Naive B cell (primary cell): ENCODE measurements around the gene DNM3. TPM values are rescaled to one million over a fixed set of nuclear protein-coding genes. Genes with fewer than 3 reads are reported as not detected.
A peak's percentile ranks its signal among the peaks of the same experiment; 100 is the strongest.

Experiments used
- ATAC-seq, 2 donors: fragments of 150-1000 bp; cut with Tn5 transposase; 2 replicates each; pipeline ENCODE4 v1.10.0; 2021; ENCODE audit warnings: low read depth in 2 of 2, mild to moderate bottlenecking in 2 of 2, moderate library complexity in 2 of 2
- DNase-seq: peaks from one replicate; pipeline ENCODE4 v3.0.0; 2022
- H3K27ac Mint-ChIP-seq, 6 donors: one replicate each; pipeline ENCODE4 v1.8.0; 2020 to 2022; ENCODE audit warnings: mild to moderate bottlenecking in 6 of 6, mixed read lengths in 6 of 6, moderate library complexity in 5 of 6, inconsistent platforms in 2 of 6
- H3K27me3 Mint-ChIP-seq, 3 donors: one replicate each; pipeline ENCODE4 v1.8.0; 2021 to 2022; ENCODE audit warnings: mixed read lengths in 3 of 3, mild to moderate bottlenecking in 1 of 3
- H3K36me3 Mint-ChIP-seq, 2 donors: one replicate each; pipeline ENCODE4 v1.8.0; 2020 to 2022; ENCODE audit warnings: mixed read lengths in 2 of 2, inconsistent platforms in 1 of 2, mild to moderate bottlenecking in 1 of 2
- H3K4me1 Mint-ChIP-seq, 3 donors: one replicate each; pipeline ENCODE4 v1.8.0; 2020 to 2022; ENCODE audit warnings: mixed read lengths in 3 of 3, inconsistent platforms in 1 of 3, mild to moderate bottlenecking in 1 of 3, moderate library complexity in 1 of 3
- H3K4me3 Mint-ChIP-seq, 8 donors: one replicate each; pipeline ENCODE4 v1.8.0; 2020 to 2022; ENCODE audit warnings: mild to moderate bottlenecking in 8 of 8, mixed read lengths in 8 of 8, moderate library complexity in 8 of 8, inconsistent platforms in 2 of 8
- H3K9me3 Mint-ChIP-seq, 7 donors: one replicate each; pipeline ENCODE4 v1.8.0; 2020 to 2022; ENCODE audit warnings: mixed read lengths in 7 of 7, mild to moderate bottlenecking in 5 of 7, inconsistent platforms in 2 of 7, moderate library complexity in 1 of 7
- polyA plus RNA-seq, 6 donors: library from polyadenylated mRNA; unstranded; fragments of 300-500 nt; fragmentation: Illumina TruSeq; gene quantifications; one replicate each; pipeline ENCODE4 v1.2.3, GENCODE V29; 2021; ENCODE audit warnings: low read depth in 6 of 6

DNM3 gene
- polyA plus RNA-seq, 6 donors from 2014 or later = 0.32 to 6.6 (median 0.57) TPM

DNA sequence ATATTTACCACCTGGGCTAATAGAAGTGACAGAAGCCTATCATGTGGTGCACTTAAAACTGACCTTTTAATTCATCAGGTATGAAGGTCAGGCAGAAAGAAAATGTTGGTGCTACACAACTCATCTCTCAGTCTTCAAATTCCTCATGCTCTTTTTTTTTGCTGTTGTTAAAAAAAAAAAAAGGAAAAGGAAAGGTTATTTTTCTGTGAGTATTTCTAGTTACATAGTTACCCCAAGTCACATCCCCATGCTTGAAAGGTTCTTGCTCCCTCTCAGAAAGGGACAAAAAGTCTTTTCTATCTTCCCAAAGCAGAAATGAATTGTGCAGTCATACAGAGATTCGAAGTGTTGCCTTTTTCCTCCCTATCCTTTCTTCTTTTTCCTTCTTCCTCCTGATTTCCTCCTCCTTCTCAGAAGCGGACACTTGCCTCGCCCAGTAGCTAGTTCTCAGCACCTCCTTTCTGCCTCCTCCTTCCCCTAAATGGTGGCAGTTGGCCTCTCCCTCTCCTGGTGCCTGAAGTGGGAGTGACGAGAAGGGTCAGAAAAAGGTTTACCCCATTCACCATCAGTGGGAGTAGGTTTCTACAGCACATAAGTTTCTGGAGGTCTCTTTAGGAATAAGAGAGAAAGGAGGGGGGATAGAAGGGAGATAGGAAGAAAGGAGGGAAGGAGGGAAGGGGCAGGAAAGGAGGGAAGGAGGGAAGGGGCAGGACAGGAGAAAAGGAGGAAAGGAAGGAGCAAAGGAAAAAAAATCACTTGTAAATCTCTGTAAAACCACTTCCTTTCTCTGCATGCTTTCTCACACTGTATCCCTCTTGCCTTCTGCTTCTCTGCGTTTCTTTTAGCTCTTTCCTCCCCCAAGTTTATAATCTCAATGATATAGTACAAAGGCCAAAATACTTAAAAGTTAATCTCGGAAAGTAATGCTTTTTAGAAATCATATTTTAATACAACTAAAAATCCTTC, 558.7 kb downstream of the DNM3 start:
- no peak for ATAC-seq
- H3K36me3 Mint-ChIP-seq = no peaks in the 10 kb centered on the region
- no peaks in the 10 kb centered on the region for H3K9me3 Mint-ChIP-seq
- no peaks in the 10 kb centered on the region for H3K27me3 Mint-ChIP-seq
- H3K4me1 Mint-ChIP-seq = peaks cover 21 to 30% (median 27%) of the 10 kb centered on the region in 3 donors
- H3K27ac Mint-ChIP-seq = peak overlapping the region in 5 of 6 donors; percentile 20 to 77 (median 65)
- peak overlapping the region in 7 of 8 donors; percentile 57 to 85 (median 69) for H3K4me3 Mint-ChIP-seq
- no peak for DNase-seq

- ATAC-seq (no peak), DNase-seq (no peak)
- H3K4me3 Mint-ChIP-seq = peak overlapping the region in 1 of 8 donors; percentile 57
- H3K27me3 Mint-ChIP-seq = no peaks in the 10 kb centered on the region
- H3K9me3 Mint-ChIP-seq = no peaks in the 10 kb centered on the region
- H3K27ac Mint-ChIP-seq = peak overlapping the region in 4 of 6 donors; percentile 2 to 66 (median 20)
- peaks cover 21 to 27% (median 25%) of the 10 kb centered on the region in 3 donors for H3K4me1 Mint-ChIP-seq
- H3K36me3 Mint-ChIP-seq = no peaks in the 10 kb centered on the region
Observed at GRCh38 chr1:172400722-172401105, 559.4 kb downstream of the DNM3 start.

GRCh38 chr1:172401477-172401876, 560.2 kb downstream of the DNM3 start:
- no peak overlapping the region for H3K4me3 Mint-ChIP-seq
- H3K27ac Mint-ChIP-seq = no peak overlapping the region
- H3K4me1 Mint-ChIP-seq = peaks cover 21 to 27% (median 25%) of the 10 kb centered on the region in 3 donors
- DNase-seq (no peak), ATAC-seq (no peak)
- no peaks in the 10 kb centered on the region for H3K9me3 Mint-ChIP-seq
- H3K27me3 Mint-ChIP-seq = no peaks in the 10 kb centered on the region
- H3K36me3 Mint-ChIP-seq = no peaks in the 10 kb centered on the region

DNA sequence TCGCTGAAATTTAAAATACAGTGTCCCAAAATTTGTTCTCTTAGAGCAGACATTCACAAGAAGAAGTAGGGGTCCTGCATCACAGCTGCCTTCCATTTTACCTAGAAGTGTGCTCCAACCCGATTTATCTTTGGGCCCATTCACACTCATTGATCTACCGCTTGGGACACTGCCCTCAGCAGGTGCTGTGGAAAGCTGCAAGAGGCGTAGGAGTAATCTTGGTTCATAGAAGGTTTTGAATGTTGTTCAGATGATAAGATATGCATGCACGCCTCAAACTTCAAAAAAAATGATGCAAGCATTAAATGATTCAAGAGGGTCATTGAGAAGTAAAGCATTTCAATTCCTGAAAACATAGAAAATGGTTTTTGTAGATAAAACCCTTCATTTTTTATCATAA, 560.6 kb downstream of the DNM3 start:
- Mint-ChIP-seq H3K4me3 (no peak overlapping the region), H3K4me1 (peaks cover 21 to 27% (median 25%) of the 10 kb centered on the region in 3 donors), H3K9me3 (no peaks in the 10 kb centered on the region), H3K36me3 (no peaks in the 10 kb centered on the region), H3K27me3 (no peaks in the 10 kb centered on the region), H3K27ac (no peak overlapping the region)
- DNase-seq (no peak), ATAC-seq (no peak)

- H3K27me3 Mint-ChIP-seq = no peaks in the 10 kb centered on the region
- H3K27ac Mint-ChIP-seq = no peak overlapping the region
- peaks cover 20 to 26% (median 22%) of the 10 kb centered on the region in 3 donors for H3K4me1 Mint-ChIP-seq
- DNase-seq (no peak), ATAC-seq (no peak)
- no peaks in the 10 kb centered on the region for H3K9me3 Mint-ChIP-seq
- no peak overlapping the region for H3K4me3 Mint-ChIP-seq
- H3K36me3 Mint-ChIP-seq = no peaks in the 10 kb centered on the region
Observed at GRCh38 chr1:172402878-172403569, 561.7 kb downstream of the DNM3 start.

DNA sequence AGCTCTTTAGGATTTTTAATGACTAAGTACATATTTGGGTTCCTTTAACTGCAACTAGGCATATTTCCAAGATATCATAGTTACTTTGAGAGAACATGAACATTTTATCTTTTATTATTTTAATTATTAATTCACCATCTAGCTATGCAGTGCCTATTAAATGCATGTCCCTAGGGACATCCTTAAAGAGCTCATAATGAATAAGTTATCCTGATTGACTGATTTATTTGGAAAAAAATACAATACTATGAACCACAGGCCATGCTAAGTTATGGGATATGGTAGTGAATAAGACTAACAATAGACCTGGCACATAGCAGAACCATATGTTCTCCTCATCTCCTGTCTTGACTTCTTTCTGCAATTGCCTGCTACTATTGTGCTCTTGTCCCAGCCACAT, 562.8 kb downstream of the DNM3 start:
- H3K27ac Mint-ChIP-seq = no peak overlapping the region

DNA sequence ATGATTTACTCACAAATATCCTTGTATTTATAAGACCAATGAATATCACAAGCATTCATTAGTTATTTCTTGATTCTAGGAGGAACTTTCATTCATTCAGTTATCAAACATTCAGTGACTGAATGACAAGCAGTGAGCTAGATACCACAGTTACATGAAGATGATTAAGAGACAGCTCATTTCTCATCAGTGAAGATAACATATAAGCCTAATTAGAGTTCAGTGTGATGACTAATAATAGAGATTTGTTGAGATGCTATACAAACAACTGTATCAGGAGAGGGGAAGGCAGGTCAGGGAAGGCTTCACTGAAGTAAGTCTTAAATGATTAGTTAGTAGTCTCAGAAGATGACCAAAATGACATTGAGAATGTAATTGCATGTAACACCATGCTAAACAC, 564.6 kb downstream of the DNM3 start:
- no peaks in the 10 kb centered on the region for H3K9me3 Mint-ChIP-seq
- H3K4me1 Mint-ChIP-seq = no peaks in the 10 kb centered on the region
- H3K27me3 Mint-ChIP-seq = no peaks in the 10 kb centered on the region
- ATAC-seq (no peak), DNase-seq (no peak)
- H3K36me3 Mint-ChIP-seq = no peaks in the 10 kb centered on the region
- H3K4me3 Mint-ChIP-seq = no peak overlapping the region
- peak overlapping the region in 1 of 6 donors; percentile 3 for H3K27ac Mint-ChIP-seq

More for the DNA sequence above, 562.8 kb downstream of the DNM3 start:
- Mint-ChIP-seq H3K36me3 (no peaks in the 10 kb centered on the region), H3K27me3 (no peaks in the 10 kb centered on the region), H3K4me1 (peaks cover 9 to 16% (median 11%) of the 10 kb centered on the region in 3 donors), H3K4me3 (no peak overlapping the region), H3K9me3 (no peaks in the 10 kb centered on the region)
- ATAC-seq (no peak), DNase-seq (no peak)

DNA sequence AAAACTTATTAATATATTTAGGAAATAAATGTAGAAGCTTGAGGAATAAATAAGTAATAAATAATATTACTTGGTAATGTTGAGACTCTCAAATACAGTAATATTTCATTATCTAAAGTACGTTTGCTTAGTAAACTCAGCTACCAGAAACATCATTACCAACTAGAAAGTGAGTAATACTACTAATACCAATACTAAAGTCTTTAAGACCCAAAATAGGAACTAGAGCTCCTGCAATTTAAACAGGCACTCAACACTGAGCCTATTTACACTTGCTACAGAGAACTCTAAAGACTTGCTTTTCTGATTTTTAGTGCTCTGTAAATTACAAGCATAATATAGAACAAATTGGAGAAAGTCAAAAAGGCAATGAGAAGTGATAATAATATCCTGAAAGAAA, 565.7 kb downstream of the DNM3 start:
- Mint-ChIP-seq H3K4me1 (no peaks in the 10 kb centered on the region), H3K27me3 (no peaks in the 10 kb centered on the region), H3K9me3 (no peaks in the 10 kb centered on the region), H3K4me3 (no peak overlapping the region), H3K36me3 (no peaks in the 10 kb centered on the region), H3K27ac (no peak overlapping the region)
- DNase-seq (no peak), ATAC-seq (no peak)

DNA sequence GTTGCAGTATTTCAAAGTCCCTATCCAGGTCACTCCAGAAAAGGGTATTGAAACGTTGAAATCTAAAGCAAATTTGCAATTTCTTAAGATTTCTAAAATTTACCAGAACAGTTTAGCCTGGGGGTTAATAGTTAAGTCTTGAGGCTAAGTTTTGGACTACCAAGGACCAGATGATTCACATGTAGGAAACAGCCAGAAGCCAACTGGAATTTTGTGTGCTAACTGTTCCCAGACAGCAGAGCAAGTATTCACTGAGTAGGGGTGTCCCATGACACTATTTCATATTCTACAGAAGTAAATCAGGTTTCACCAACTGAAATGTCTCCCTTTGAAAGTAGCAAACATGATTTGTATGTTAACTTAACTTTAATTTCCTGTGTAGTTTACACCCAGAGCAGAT, 567.7 kb downstream of the DNM3 start:
- no peak overlapping the region for H3K27ac Mint-ChIP-seq
- H3K4me1 Mint-ChIP-seq = no peaks in the 10 kb centered on the region
- H3K27me3 Mint-ChIP-seq = no peaks in the 10 kb centered on the region
- H3K4me3 Mint-ChIP-seq = no peak overlapping the region
- no peak for DNase-seq
- H3K9me3 Mint-ChIP-seq = no peaks in the 10 kb centered on the region
- H3K36me3 Mint-ChIP-seq = peaks cover 0 to 12% of the 10 kb centered on the region in 2 donors
- no peak for ATAC-seq

- peaks cover 0 to 12% of the 10 kb centered on the region in 2 donors for H3K36me3 Mint-ChIP-seq
- H3K4me1 Mint-ChIP-seq = no peaks in the 10 kb centered on the region
- H3K27ac Mint-ChIP-seq = no peak overlapping the region
- no peaks in the 10 kb centered on the region for H3K27me3 Mint-ChIP-seq
- H3K4me3 Mint-ChIP-seq = no peak overlapping the region
- ATAC-seq = no peak
- H3K9me3 Mint-ChIP-seq = no peaks in the 10 kb centered on the region
- DNase-seq = no peak
Observed at GRCh38 chr1:172410027-172410426, 568.7 kb downstream of the DNM3 start.

- DNase-seq (no peak), ATAC-seq (no peak)
- no peak overlapping the region for H3K4me3 Mint-ChIP-seq
- no peaks in the 10 kb centered on the region for H3K4me1 Mint-ChIP-seq
- no peaks in the 10 kb centered on the region for H3K27me3 Mint-ChIP-seq
- H3K27ac Mint-ChIP-seq = peak overlapping the region in 1 of 6 donors; percentile 30
- H3K9me3 Mint-ChIP-seq = no peaks in the 10 kb centered on the region
- peaks cover 0 to 12% of the 10 kb centered on the region in 2 donors for H3K36me3 Mint-ChIP-seq
Observed at GRCh38 chr1:172411791-172412338, 570.6 kb downstream of the DNM3 start.

GRCh38 chr1:172414331-172414730, 573.0 kb downstream of the DNM3 start:
- Mint-ChIP-seq H3K36me3 (peaks cover 0 to 12% of the 10 kb centered on the region in 2 donors), H3K4me1 (no peaks in the 10 kb centered on the region), H3K9me3 (no peaks in the 10 kb centered on the region), H3K27me3 (no peaks in the 10 kb centered on the region), H3K4me3 (no peak overlapping the region), H3K27ac (no peak overlapping the region)
- no peak for ATAC-seq
- DNase-seq = no peak

- ATAC-seq (no peak), DNase-seq (no peak)
- H3K36me3 Mint-ChIP-seq = peaks cover 0 to 12% of the 10 kb centered on the region in 2 donors
- H3K27ac Mint-ChIP-seq = no peak overlapping the region
- no peaks in the 10 kb centered on the region for H3K4me1 Mint-ChIP-seq
- H3K4me3 Mint-ChIP-seq = no peak overlapping the region
- no peaks in the 10 kb centered on the region for H3K9me3 Mint-ChIP-seq
- H3K27me3 Mint-ChIP-seq = no peaks in the 10 kb centered on the region
Observed at GRCh38 chr1:172416496-172417035, 575.3 kb downstream of the DNM3 start.
